T-helper 17 cell (primary cell): ENCODE data around the gene NRAS. TPM values are rescaled to one million over a fixed set of nuclear protein-coding genes. Genes with fewer than 3 reads are reported as not detected.

Experiments used
- ATAC-seq: fragments of 150-1000 bp; cut with Tn5 transposase; 2 replicates; pipeline ENCODE4 v1.10.0; 2021; ENCODE audit warnings: mild to moderate bottlenecking, moderate library complexity
- DNase-seq, 3 donors: peaks; one replicate each; pipeline versions ENCODE4 v3.0.0 to v3.0.0-alpha.2; 2020 to 2021
- H3K9me3 ChIP-seq: one replicate; pipeline ENCODE4 v1.7.0; 2013; ENCODE audit warnings: low read length, mild to moderate bottlenecking; ENCODE audit not compliant: control insufficient read depth, poor library complexity, severe bottlenecking
- H3K27ac Mint-ChIP-seq: one replicate; pipeline ENCODE4 v1.8.0; 2022; ENCODE audit warnings: mild to moderate bottlenecking, moderate library complexity, mixed read lengths
- H3K27me3 Mint-ChIP-seq: one replicate; pipeline ENCODE4 v1.8.0; 2022; ENCODE audit warnings: mixed read lengths
- H3K36me3 Mint-ChIP-seq: one replicate; pipeline ENCODE4 v1.8.0; 2022; ENCODE audit warnings: low read depth, mixed read lengths
- H3K4me1 Mint-ChIP-seq: one replicate; pipeline ENCODE4 v1.8.0; 2022; ENCODE audit warnings: mild to moderate bottlenecking, mixed read lengths
- H3K4me3 Mint-ChIP-seq: one replicate; pipeline ENCODE4 v1.8.0; 2022; ENCODE audit warnings: mild to moderate bottlenecking, moderate library complexity, mixed read lengths
- total RNA-seq, 4 donors: library from RNA in 2 of 4; stranded (reverse) in 2 of 4; gene quantifications; one replicate each; pipeline ENCODE4 v1.2.3 and lab custom pipeline; 2022 to 2026

The NRAS gene
- total RNA-seq, 2 donors from 2014 or later: 24.3 to 32.5 TPM

GRCh38 chr1:114746450-114747121 is 30.0 kb upstream of the NRAS start:
- H3K9me3 ChIP-seq: no peaks in the 10 kb centered on the region
- H3K27ac Mint-ChIP-seq: peak overlapping the region; percentile 82
- H3K4me3 Mint-ChIP-seq: peak overlapping the region; percentile 63
- no peak for DNase-seq
- no peaks in the 10 kb centered on the region for H3K27me3 Mint-ChIP-seq
- peaks cover 62% of the 10 kb centered on the region for H3K4me1 Mint-ChIP-seq
- ATAC-seq: peak; percentile 22
- H3K36me3 Mint-ChIP-seq: peaks cover 14% of the 10 kb centered on the region

DNA sequence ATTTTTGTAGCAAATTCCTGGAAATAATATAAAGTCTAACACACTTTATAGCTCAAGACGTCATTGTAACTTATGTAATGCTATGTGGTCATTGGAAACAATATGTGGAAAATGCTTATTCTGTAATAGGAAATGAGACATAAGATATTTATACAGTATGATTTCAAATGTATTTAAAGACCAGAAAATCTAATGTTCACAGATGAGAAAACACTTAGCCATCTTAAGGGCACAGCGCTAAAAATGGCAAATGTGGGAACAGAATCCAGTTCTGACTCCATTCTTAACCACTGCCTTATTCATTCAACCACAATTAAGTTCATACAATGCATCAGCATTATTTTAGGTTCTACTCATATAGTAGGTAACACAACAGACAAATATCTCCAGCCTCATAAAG is 28.7 kb upstream of the NRAS start:
- ATAC-seq: peak; percentile 30

GRCh38 chr1:114741963-114742746 is 25.6 kb upstream of the NRAS start:
- DNase-seq (no peak), ATAC-seq (no peak)
- Mint-ChIP-seq H3K36me3 (peaks cover 3% of the 10 kb centered on the region), H3K4me1 (peaks cover 36% of the 10 kb centered on the region), H3K27me3 (no peaks in the 10 kb centered on the region), H3K4me3 (peak overlapping the region; percentile 72), H3K27ac (peak overlapping the region; percentile 90)
- H3K9me3 ChIP-seq: no peaks in the 10 kb centered on the region

More for the DNA sequence above, 28.7 kb upstream of the NRAS start:
- H3K4me3 Mint-ChIP-seq: no peak overlapping the region
- H3K4me1 Mint-ChIP-seq: peaks cover 57% of the 10 kb centered on the region
- H3K9me3 ChIP-seq: no peaks in the 10 kb centered on the region
- peak overlapping the region; percentile 82 for H3K27ac Mint-ChIP-seq
- DNase-seq: no peak
- H3K36me3 Mint-ChIP-seq: peaks cover 15% of the 10 kb centered on the region
- H3K27me3 Mint-ChIP-seq: no peaks in the 10 kb centered on the region

- H3K27me3 Mint-ChIP-seq: no peaks in the 10 kb centered on the region
- H3K27ac Mint-ChIP-seq: peak overlapping the region; percentile 90
- no peak overlapping the region for H3K4me3 Mint-ChIP-seq
- ATAC-seq: no peak
- peaks cover 12% of the 10 kb centered on the region for H3K36me3 Mint-ChIP-seq
- peaks cover 32% of the 10 kb centered on the region for H3K4me1 Mint-ChIP-seq
- DNase-seq: no peak
- no peaks in the 10 kb centered on the region for H3K9me3 ChIP-seq
These were observed 23.8 kb upstream of the NRAS start for GRCh38 chr1:114740331-114740730.

GRCh38 chr1:114737314-114737849 is 20.8 kb upstream of the NRAS start:
- Mint-ChIP-seq H3K27me3 (no peaks in the 10 kb centered on the region), H3K4me1 (peaks cover 22% of the 10 kb centered on the region), H3K36me3 (peaks cover 12% of the 10 kb centered on the region), H3K4me3 (no peak overlapping the region), H3K27ac (peak overlapping the region; percentile 67)
- no peaks in the 10 kb centered on the region for H3K9me3 ChIP-seq
- no peak for ATAC-seq
- no peak for DNase-seq

DNA sequence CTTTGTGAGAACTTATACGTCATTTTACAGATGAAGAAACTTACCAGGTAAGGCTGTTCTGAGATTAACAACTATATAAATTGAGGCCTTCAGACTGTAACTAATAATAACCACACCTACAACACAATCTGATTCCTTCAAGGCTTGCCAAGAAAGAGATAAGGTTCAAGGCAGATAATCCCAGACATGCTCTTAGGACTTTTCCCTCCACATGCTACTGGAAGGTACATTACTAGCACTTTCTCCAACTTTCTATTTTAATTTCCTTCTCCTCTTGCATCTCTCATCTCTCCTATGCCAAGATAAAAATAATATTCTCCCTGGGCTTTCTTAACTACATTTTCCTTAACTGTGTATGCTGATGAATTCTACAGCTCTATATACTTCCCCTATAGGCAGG is 18.9 kb upstream of the NRAS start:
- Mint-ChIP-seq H3K4me1 (peaks cover 11% of the 10 kb centered on the region), H3K27me3 (no peaks in the 10 kb centered on the region), H3K27ac (peak overlapping the region; percentile 67), H3K36me3 (peaks cover 9% of the 10 kb centered on the region), H3K4me3 (no peak overlapping the region)
- DNase-seq (no peak), ATAC-seq (no peak)
- H3K9me3 ChIP-seq: no peaks in the 10 kb centered on the region

DNA sequence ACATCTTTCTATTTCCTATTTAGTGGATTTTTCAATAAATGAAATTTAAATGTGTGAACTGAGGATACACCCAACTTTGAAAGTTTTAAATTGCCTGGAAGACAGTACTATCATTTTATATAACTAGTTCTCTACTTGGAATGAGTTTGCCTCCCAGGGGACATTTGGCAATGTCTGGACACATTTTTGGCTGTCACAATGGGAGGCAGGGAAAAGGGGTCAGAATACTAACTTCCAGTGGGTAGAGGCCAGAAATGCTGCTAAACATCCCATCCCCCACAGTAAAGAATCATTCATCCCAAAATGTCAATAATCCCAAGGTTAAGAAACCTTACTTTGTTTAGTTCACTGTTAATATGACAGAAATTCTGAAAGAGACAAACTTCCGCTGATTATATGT is 13.2 kb upstream of the NRAS start:
- H3K9me3 ChIP-seq: no peaks in the 10 kb centered on the region
- ATAC-seq: no peak
- Mint-ChIP-seq H3K36me3 (peaks cover 8% of the 10 kb centered on the region), H3K27me3 (no peaks in the 10 kb centered on the region), H3K4me3 (no peak overlapping the region), H3K27ac (peak overlapping the region; percentile 67), H3K4me1 (peaks cover 6% of the 10 kb centered on the region)
- DNase-seq: no peak

DNA sequence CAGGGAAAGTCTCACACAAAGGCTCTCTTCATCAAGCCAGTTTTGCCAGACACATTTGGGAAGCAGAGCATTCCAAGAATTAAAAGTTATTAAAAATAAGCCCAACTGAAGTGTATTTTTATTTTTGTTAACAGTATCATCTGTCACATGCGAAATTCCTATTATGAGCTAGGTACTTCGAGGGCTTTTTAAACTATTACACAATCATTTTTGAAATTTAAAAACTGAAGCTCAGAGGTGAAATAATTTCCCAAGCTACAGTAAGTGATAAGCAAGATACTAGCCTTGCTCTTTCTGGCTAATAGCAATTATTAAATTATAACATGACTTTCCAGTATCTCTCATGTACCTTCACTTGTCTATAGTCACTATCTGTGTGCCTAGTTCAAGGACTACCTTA is 12.0 kb upstream of the NRAS start:
- H3K9me3 ChIP-seq: no peaks in the 10 kb centered on the region
- no peak for DNase-seq
- no peak overlapping the region for H3K4me3 Mint-ChIP-seq
- no peak for ATAC-seq
- peaks cover 6% of the 10 kb centered on the region for H3K4me1 Mint-ChIP-seq
- peak overlapping the region; percentile 67 for H3K27ac Mint-ChIP-seq
- H3K27me3 Mint-ChIP-seq: no peaks in the 10 kb centered on the region
- peaks cover 10% of the 10 kb centered on the region for H3K36me3 Mint-ChIP-seq

DNA sequence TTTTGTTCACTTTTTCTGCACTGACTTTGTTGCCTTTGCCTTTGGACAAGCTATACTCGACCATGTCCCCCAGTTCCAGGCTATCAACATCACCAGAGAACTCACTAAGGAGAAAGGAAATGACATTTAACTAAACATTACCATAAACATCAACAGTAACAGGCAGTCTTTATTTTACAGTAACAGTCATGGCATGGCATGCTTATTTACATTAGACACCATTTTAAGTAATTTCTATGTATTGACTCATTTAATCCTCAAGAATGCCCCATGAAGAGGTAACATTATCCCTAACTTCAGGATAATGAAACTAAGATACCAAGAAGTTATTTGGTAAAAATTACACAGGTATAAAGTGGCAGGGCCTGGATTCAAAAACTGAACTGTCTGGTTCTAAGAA is 8.7 kb upstream of the NRAS start:
- Mint-ChIP-seq H3K36me3 (peaks cover 13% of the 10 kb centered on the region), H3K4me3 (no peak overlapping the region), H3K27ac (peak overlapping the region; percentile 88), H3K4me1 (peaks cover 8% of the 10 kb centered on the region), H3K27me3 (no peaks in the 10 kb centered on the region)
- ATAC-seq (no peak), DNase-seq (no peak)
- H3K9me3 ChIP-seq: no peaks in the 10 kb centered on the region

DNA sequence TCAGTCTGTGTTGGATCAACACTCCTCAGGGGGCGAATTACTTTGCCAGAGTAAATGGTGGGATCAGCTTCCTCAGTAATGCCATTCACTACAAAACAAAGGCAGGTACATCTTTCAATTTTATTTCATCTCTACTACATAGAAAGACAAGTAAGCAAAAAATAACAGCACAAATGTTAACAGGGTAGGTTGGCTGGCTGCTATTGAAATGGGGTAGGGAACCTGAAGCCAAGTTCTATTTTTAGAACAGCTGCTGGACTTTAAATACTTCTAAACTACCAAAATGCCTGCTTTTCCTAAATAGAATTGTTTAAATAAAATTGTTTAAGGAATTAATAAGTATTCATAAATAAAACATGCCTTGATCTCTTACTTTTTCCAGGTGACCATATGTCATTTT is 7.3 kb upstream of the NRAS start:
- Mint-ChIP-seq H3K36me3 (peaks cover 13% of the 10 kb centered on the region), H3K4me3 (peak overlapping the region; percentile 43)

GRCh38 chr1:114723457-114723856 is 6.9 kb upstream of the NRAS start:
- ATAC-seq: no peak
- H3K27ac Mint-ChIP-seq: peak overlapping the region; percentile 70
- peaks cover 10% of the 10 kb centered on the region for H3K36me3 Mint-ChIP-seq
- H3K9me3 ChIP-seq: no peaks in the 10 kb centered on the region
- DNase-seq: no peak
- peaks cover 8% of the 10 kb centered on the region for H3K4me1 Mint-ChIP-seq
- peak overlapping the region; percentile 41 for H3K4me3 Mint-ChIP-seq
- H3K27me3 Mint-ChIP-seq: no peaks in the 10 kb centered on the region

More for the DNA sequence above, 7.3 kb upstream of the NRAS start:
- ATAC-seq (no peak), DNase-seq (no peak)
- Mint-ChIP-seq H3K27ac (peak overlapping the region; percentile 88), H3K4me1 (peaks cover 8% of the 10 kb centered on the region), H3K27me3 (no peaks in the 10 kb centered on the region)
- H3K9me3 ChIP-seq: no peaks in the 10 kb centered on the region

GRCh38 chr1:114720492-114720891 is 3.9 kb upstream of the NRAS start:
- ATAC-seq: no peak
- Mint-ChIP-seq H3K4me1 (peaks cover 20% of the 10 kb centered on the region), H3K36me3 (peaks cover 8% of the 10 kb centered on the region), H3K27me3 (no peaks in the 10 kb centered on the region), H3K27ac (peak overlapping the region; percentile 6), H3K4me3 (peak overlapping the region; percentile 7)
- no peak for DNase-seq
- no peaks in the 10 kb centered on the region for H3K9me3 ChIP-seq

- Mint-ChIP-seq H3K36me3 (peaks cover 5% of the 10 kb centered on the region), H3K27me3 (no peaks in the 10 kb centered on the region), H3K4me3 (peak overlapping the region; percentile 64), H3K4me1 (peaks cover 18% of the 10 kb centered on the region), H3K27ac (peak overlapping the region; percentile 27)
- ATAC-seq (no peak), DNase-seq (no peak)
- H3K9me3 ChIP-seq: no peaks in the 10 kb centered on the region
These were observed 2.8 kb upstream of the NRAS start for GRCh38 chr1:114719424-114719787.
